Measurements from ENCODE around the gene AKAP17A. TPM values are rescaled to one million over a fixed set of nuclear protein-coding genes. Genes with fewer than 3 reads are reported as not detected.

AKAP17A gene
- total RNA-seq, 1 experiment from 2014 or later = 20.6 TPM

DNA sequence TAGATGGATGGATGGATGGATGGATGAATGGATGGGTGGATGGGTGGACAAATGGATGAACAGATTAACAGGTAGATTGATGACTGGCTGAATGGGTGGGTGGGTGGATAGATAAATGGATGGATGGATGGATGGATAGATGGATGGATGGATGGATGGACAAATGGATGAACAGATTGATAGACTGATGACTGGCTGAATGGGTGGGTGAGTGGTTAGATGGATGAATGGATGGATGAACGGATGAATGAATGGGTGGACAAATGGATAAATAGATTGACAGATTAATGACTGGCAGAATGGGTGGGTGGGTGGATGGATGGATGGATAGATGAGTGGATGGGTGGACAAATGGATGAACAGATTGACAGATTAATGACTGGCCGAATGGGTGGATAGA lies 13.6 kb upstream of the AKAP17A start:
- in situ Hi-C loops (cut with HindIII; ENCODE audit: low pct_unique_long_range_greater_than_20kb, low sequenced_read_pairs) = no loop called here
- DNase-seq (ENCODE audit: low read depth) = no peak

DNA sequence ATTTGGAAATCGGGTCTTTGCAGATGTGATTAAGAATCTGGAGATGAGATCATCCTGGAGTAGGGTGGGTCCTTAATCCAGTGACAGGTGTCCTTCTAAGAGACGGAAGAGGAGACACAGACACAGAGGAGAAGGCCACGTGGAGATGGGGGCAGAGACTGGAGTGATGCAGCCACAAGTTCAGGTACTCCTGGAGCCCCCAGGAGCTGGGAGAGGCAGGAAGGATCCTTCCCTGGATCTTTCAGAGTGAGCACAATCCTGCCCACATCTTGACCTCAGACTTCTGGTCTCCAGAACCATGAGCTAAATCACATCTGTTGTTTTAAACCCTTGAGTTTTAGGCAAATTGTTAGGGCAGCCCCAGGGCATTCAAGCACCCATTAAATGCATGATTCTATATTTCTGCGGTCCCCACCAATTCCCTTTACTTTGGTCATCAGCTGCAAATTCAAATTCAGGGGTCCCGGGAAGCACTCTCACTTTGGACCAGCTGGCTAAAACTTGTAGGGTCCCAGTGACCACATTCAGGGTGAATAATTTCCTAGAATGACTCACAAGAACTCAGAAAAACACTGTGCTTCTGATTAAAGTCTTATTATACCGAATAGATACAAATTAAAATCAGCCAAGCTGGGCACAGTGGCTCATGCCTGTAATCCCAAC lies 12.8 kb upstream of the AKAP17A start:
- in situ Hi-C loops (cut with HindIII; ENCODE audit: low pct_unique_long_range_greater_than_20kb, low sequenced_read_pairs) = no loop called here

DNA sequence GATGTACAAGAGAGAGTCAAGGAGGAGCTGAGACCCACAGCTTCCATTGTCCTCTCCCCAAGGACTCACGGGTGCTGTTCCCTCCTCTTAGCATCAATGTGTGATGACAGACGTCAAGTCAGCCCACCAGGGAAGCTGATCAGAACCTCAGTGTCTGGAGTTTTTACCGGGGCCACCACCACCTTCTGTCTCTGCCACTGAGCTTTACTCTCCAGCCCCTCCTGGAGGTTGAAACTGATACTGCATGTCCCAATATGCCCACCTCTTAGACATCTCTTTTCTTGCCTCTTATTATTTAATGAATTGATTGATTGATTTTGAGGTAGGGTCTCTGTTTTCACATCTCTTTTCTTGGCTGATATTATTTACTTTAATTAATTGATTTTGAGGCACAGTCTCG lies 10.3 kb upstream of the AKAP17A start:
- no peak for DNase-seq (ENCODE audit: low read depth)
- in situ Hi-C loops (cut with HindIII; ENCODE audit: low pct_unique_long_range_greater_than_20kb, low sequenced_read_pairs) = no loop called here

More for the DNA sequence above, 12.8 kb upstream of the AKAP17A start:
- DNase-seq (ENCODE audit: low read depth) = no peak

- DNase-seq (ENCODE audit: low read depth) = peak; percentile 51
Observed at GRCh38 chrX:1582686-1583437, 8.5 kb upstream of the AKAP17A start.

GRCh38 chrX:1584237-1585011 lies 7.0 kb upstream of the AKAP17A start:
- in situ Hi-C loops (cut with HindIII; ENCODE audit: low pct_unique_long_range_greater_than_20kb, low sequenced_read_pairs) = no loop called here
- no peak for DNase-seq (ENCODE audit: low read depth)

More at GRCh38 chrX:1582686-1583437, 8.5 kb upstream of the AKAP17A start:
- in situ Hi-C loops (cut with HindIII; ENCODE audit: low pct_unique_long_range_greater_than_20kb, low sequenced_read_pairs) = no loop called here

- DNase-seq (ENCODE audit: low read depth) = no peak
- in situ Hi-C loops (cut with HindIII; ENCODE audit: low pct_unique_long_range_greater_than_20kb, low sequenced_read_pairs) = no loop called here
Observed at GRCh38 chrX:1587161-1587560, 4.2 kb upstream of the AKAP17A start.

GRCh38 chrX:1589356-1590130 lies 1.9 kb upstream of the AKAP17A start:
- in situ Hi-C loops (cut with HindIII; ENCODE audit: low pct_unique_long_range_greater_than_20kb, low sequenced_read_pairs) = no loop called here
- no peak for DNase-seq (ENCODE audit: low read depth)

- in situ Hi-C loops (cut with HindIII; ENCODE audit: low pct_unique_long_range_greater_than_20kb, low sequenced_read_pairs) = no loop called here
- no peak for DNase-seq (ENCODE audit: low read depth)
Observed at GRCh38 chrX:1591863-1592469, 562 bp downstream of the AKAP17A start.

- DNase-seq (ENCODE audit: low read depth) = no peak
- in situ Hi-C loops (cut with HindIII; ENCODE audit: low pct_unique_long_range_greater_than_20kb, low sequenced_read_pairs) = no loop called here
Observed at GRCh38 chrX:1592470-1593142, 1.2 kb downstream of the AKAP17A start.

GRCh38 chrX:1593286-1594271 lies 2.2 kb downstream of the AKAP17A start:
- DNase-seq (ENCODE audit: low read depth) = no peak
- in situ Hi-C loops (cut with HindIII; ENCODE audit: low pct_unique_long_range_greater_than_20kb, low sequenced_read_pairs) = no loop called here

GRCh38 chrX:1595711-1596060 lies 4.3 kb downstream of the AKAP17A start:
- in situ Hi-C loops (cut with HindIII; ENCODE audit: low pct_unique_long_range_greater_than_20kb, low sequenced_read_pairs) = no loop called here
- no peak for DNase-seq (ENCODE audit: low read depth)

DNA sequence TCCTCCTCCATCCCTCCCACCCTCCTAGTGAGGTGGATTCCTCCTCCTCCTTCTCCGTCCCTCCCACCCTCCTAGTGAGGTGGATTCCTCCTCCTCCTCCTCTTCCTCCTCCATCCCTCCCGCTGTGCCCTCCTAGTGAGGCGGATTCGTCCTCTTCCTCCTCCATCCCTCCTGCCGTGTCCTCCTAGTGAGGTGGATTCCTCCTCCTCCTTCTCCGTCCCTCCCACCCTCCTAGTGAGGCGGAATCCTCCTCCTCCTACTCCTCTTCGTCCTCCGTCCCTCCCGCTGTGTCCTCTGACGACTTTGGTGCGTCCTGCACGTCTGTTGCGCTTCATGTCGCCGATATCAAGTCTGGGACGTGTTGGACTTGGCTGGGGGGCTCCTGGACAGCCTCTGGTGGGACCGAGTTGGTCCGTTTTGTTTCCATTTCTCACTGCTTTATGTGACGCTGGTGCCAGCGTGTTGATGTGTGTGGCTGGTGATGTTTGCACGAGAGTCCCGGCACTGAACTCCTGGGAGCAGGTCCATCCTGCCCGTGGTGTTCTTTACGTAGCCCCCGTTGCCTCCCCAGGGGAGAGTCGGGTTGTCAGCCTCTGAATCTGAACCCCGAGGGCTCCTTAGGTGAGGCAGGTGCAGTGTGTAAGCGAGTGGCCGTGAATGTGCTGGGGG lies 5.4 kb downstream of the AKAP17A start:
- no peak for DNase-seq (ENCODE audit: low read depth)
- in situ Hi-C loops (cut with HindIII; ENCODE audit: low pct_unique_long_range_greater_than_20kb, low sequenced_read_pairs) = no loop called here

DNA sequence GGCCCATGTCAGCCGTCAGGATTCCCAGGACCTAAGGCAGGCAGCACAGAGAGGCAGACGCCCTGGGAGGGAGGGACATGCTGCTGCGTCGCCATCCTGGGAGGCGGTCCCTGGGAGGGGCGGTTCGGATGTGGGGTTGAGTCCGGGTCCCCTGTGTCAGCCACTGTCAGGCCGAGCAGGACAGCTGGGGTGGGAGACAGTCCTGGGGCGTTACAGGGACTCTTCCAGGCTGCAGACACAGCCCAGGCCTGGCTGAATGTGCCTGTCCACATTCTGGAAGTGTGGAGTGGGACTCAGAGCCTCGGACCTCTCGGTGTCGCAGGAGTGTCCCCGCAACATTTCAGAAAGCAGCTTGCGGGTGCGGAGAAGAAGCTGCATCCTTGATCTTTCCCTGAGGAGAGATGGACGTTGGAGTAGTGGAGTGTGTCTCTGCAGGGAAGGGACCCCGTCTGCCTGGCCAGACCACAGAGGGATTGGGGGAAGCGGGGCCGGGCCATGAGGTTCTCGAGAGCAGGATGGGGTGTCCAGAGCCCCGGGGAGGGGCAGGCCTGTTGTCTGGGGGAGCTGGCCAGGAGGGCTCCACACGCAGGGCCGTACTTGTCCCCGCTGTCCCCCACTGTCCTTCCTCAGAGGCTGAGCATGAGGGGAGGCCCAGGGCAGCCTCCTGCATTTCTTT lies 6.1 kb downstream of the AKAP17A start:
- no peak for DNase-seq (ENCODE audit: low read depth)
- in situ Hi-C loops (cut with HindIII; ENCODE audit: low pct_unique_long_range_greater_than_20kb, low sequenced_read_pairs) = no loop called here

DNA sequence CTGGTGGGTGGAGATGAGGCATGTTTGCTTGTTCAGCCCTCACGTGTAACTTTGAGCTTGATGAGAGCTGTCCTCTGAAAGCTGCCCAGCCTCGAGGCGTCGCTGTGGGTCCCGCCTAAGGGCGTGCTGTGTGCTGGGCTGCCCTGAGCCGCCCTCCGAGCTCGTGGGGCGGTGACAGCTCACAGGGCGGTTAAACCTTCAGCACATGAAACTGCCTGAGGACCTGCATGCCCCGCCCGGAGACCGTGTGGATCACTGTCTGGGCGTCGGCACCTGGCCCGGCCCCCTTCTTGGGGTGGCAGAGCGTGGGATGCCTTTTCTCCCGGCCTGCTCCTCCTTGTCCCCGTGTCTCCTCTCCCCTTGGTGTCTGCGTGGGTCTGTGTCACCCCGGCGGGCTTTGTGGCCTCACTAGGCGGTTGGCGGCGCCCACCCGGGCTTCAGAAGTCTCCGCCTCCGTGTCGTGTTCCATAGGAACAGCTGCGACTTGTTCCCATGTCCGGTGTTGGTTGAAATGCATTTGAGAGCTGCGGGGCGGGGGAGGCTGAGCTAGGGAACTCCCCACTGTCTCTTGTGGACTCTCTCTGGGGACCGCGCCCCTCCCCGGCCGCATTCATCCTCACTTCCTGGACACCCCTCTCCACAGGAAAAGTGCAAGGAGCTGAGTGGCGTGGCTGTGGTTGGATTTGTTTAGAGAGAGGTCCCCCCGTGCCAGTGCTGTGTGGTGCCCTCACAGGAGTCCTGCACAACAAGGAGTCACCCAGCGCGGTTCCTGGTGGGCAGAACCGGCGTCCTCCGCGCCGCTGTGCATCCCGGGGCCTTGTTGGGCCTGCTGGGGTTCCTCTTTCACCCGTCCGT lies 6.8 kb downstream of the AKAP17A start:
- no peak for DNase-seq (ENCODE audit: low read depth)
- in situ Hi-C loops (cut with HindIII; ENCODE audit: low pct_unique_long_range_greater_than_20kb, low sequenced_read_pairs) = no loop called here

All from Caki2 (cell line).